Lung (tissue), 12 donors: ENCODE results near the gene SPECC1L. TPM values are rescaled to one million over a fixed set of nuclear protein-coding genes. Genes with fewer than 3 reads are reported as not detected.

Experiments used
- ATAC-seq: fragments of 200-7000 bp; cut with Tn5 transposase; one replicate; pipeline ENCODE4 v1.9.1; 2020; ENCODE audit warnings: moderate number of reproducible peaks; ENCODE audit not compliant: insufficient read depth, low FRiP score
- DNase-seq, 3 donors: peaks; one replicate each; pipeline ENCODE4 v3.0.0-alpha.2; 2013 to 2017
- H3K27ac ChIP-seq, 2 donors: one replicate each; pipeline ENCODE4 v1.5.1; 2013; ENCODE audit warnings: mild to moderate bottlenecking in 2 of 2, moderate library complexity in 2 of 2, control low read depth in 1 of 2, inconsistent platforms in 1 of 2, low read depth in 1 of 2, low read length in 1 of 2
- H3K27me3 ChIP-seq, 3 donors: one replicate each; pipeline ENCODE4 v1.5.1; 2013; ENCODE audit warnings: low read length in 2 of 3; ENCODE audit not compliant: control insufficient read depth in 3 of 3, insufficient read depth in 3 of 3
- H3K36me3 ChIP-seq, 4 donors: one replicate each; pipeline ENCODE4 v1.5.1; 2013; ENCODE audit warnings: low read length in 4 of 4, mild to moderate bottlenecking in 1 of 4, moderate library complexity in 1 of 4; ENCODE audit not compliant: control insufficient read depth in 4 of 4, insufficient read depth in 4 of 4
- H3K4me1 ChIP-seq, 5 donors: one replicate each; pipeline ENCODE4 v1.5.1; 2013; ENCODE audit warnings: low read length in 5 of 5, mild to moderate bottlenecking in 2 of 5, moderate library complexity in 1 of 5; ENCODE audit not compliant: control insufficient read depth in 5 of 5, insufficient read depth in 5 of 5
- H3K4me3 ChIP-seq: one replicate; pipeline ENCODE4 v1.5.1; 2013; ENCODE audit warnings: mild to moderate bottlenecking, control low read depth, moderate library complexity
- H3K9ac ChIP-seq, 2 donors: one replicate each; pipeline ENCODE4 v1.5.1; 2013; ENCODE audit warnings: low read length in 2 of 2, control low read depth in 1 of 2; ENCODE audit not compliant: insufficient read depth in 1 of 2
- H3K9me3 ChIP-seq, 4 donors: one replicate each; pipeline ENCODE4 v1.5.1; 2013; ENCODE audit warnings: low read length in 3 of 4, mild to moderate bottlenecking in 1 of 4, moderate library complexity in 1 of 4; ENCODE audit not compliant: control insufficient read depth in 4 of 4, insufficient read depth in 3 of 4
- WGBS, 2 donors: extraction: QIAGEN DNeasy Blood & Tissue Kit; methylation state at CpG; one replicate each; pipeline ENCODE4 v1.1.7; 2013; 5-methylcytosine and 5-hydroxymethylcytosine counted together
- polyA plus RNA-seq, 2 donors: library from polyadenylated mRNA; stranded (reverse); fragments of 200-250 nt; gene quantifications; one replicate each; pipeline ENCODE4 v1.2.1, GENCODE V29; 2013
- total RNA-seq, 2 donors: library from RNA; depleted of rRNA in 1 of 2; stranded (reverse); fragments of >200 nt in 1 of 2; gene quantifications; one replicate each; pipeline ENCODE4 v1.2.1, GENCODE V29; 2014 to 2021
- TF ChIP-seq, protein P1 (sequence below): IDR thresholded peaks from 2 replicates; pipeline ENCODE4 v1.5.1; 2012; ENCODE audit warnings: mild to moderate bottlenecking; ENCODE audit errors: control extremely low read depth, extremely low read depth
- donor health status: control.
- donor health status: control.
- donor health status: Bipolar disorder and iron deficiency.
- donor health status: healthy.
- donor health status: DM: yes; HTN: yes; CAD: no.

SPECC1L gene
- total and polyA plus RNA-seq, 4 donors, result 10.4 to 83.9 (median 37.8) TPM

GRCh38 chr22:24463071-24463760, 192.6 kb downstream of the SPECC1L start:
- ATAC-seq, result no peak
- H3K9me3 ChIP-seq, result no peaks in the 10 kb centered on the region
- no peaks in the 10 kb centered on the region for H3K27me3 ChIP-seq
- H3K4me3 ChIP-seq, result no peak overlapping the region
- WGBS, 2 donors, result 47 to 78% methylated on average over 6 of the region's 6 CpGs
- peaks cover 11 to 28% (median 13%) of the 10 kb centered on the region in 5 donors for H3K4me1 ChIP-seq
- DNase-seq, result no peak
- no peak overlapping the region for H3K27ac ChIP-seq
- TF ChIP-seq, protein P1, sequence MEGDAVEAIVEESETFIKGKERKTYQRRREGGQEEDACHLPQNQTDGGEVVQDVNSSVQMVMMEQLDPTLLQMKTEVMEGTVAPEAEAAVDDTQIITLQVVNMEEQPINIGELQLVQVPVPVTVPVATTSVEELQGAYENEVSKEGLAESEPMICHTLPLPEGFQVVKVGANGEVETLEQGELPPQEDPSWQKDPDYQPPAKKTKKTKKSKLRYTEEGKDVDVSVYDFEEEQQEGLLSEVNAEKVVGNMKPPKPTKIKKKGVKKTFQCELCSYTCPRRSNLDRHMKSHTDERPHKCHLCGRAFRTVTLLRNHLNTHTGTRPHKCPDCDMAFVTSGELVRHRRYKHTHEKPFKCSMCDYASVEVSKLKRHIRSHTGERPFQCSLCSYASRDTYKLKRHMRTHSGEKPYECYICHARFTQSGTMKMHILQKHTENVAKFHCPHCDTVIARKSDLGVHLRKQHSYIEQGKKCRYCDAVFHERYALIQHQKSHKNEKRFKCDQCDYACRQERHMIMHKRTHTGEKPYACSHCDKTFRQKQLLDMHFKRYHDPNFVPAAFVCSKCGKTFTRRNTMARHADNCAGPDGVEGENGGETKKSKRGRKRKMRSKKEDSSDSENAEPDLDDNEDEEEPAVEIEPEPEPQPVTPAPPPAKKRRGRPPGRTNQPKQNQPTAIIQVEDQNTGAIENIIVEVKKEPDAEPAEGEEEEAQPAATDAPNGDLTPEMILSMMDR, result no peak
- no peaks in the 10 kb centered on the region for H3K36me3 ChIP-seq
- H3K9ac ChIP-seq, result no peak overlapping the region

DNA sequence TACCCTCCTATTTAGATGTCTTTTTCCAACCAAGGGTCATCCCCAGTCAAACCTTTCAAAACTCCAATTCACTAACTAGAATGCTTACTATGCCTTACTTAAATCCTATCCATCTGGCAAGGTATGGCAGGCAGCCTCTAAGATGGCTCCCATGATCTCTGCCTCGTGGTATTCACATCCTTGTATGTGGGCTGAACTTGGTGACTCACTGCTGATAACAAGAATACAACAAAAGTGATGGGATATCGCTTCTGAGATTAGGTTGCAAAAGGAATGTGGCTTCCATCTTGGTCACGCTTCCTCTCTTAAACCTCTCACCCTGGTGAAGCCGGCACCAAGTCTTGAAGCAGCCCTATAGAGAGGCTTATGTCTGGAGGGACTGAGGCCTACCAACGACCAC, 194.9 kb downstream of the SPECC1L start:
- DNase-seq (no peak), ATAC-seq (no peak)
- Histone ChIP-seq H3K27me3 (no peaks in the 10 kb centered on the region), H3K27ac (peak overlapping the region in 1 of 2 donors; percentile 11), H3K4me3 (no peak overlapping the region), H3K9ac (no peak overlapping the region), H3K4me1 (peaks cover 10 to 24% (median 12%) of the 10 kb centered on the region in 5 donors), H3K9me3 (no peaks in the 10 kb centered on the region), H3K36me3 (no peaks in the 10 kb centered on the region)
- TF ChIP-seq, protein P1, result no peak
- WGBS, 2 donors, result 78 to 81% methylated on average over 5 of the region's 5 CpGs

DNA sequence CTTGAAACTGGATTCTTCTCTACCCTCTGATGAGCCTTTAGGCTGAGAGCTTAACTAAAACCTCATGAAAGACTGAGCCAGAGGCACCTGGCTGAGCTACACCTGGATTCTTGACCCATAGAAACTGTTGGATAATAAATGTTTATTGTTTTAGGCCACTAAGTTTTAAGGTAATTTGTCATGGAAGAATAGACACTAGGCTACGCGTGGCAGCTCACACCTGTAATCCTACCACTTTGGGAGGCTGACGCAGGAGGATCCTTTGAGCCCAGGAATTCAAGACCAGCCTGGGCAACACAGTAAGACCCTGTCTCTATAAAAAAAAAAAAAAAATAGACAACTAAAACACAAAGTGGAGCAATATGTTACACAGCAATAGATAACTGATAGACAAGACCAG, 195.3 kb downstream of the SPECC1L start:
- Histone ChIP-seq H3K4me1 (peaks cover 8 to 22% (median 12%) of the 10 kb centered on the region in 5 donors), H3K9me3 (no peaks in the 10 kb centered on the region), H3K27me3 (no peaks in the 10 kb centered on the region), H3K36me3 (no peaks in the 10 kb centered on the region), H3K4me3 (no peak overlapping the region), H3K9ac (no peak overlapping the region), H3K27ac (peak overlapping the region in 1 of 2 donors; percentile 11)
- no peak for ATAC-seq
- 99 to 100% methylated on average over 3 of the region's 3 CpGs for WGBS, 2 donors
- no peak for DNase-seq
- TF ChIP-seq, protein P1, result no peak
